22Rv1 (cell line): ENCODE data around the gene EFS.

Source experiments
- CTCF ChIP-seq: fragments of 450-650 bp; IDR thresholded peaks from 2 replicates; pipeline ENCODE4 v1.5.1; 2017; ENCODE audit warnings: mild to moderate bottlenecking
- ZFX ChIP-seq: fragments of 450-650 bp; IDR thresholded peaks from 2 replicates; pipeline ENCODE4 v1.6.1; 2017; ENCODE audit warnings: antibody characterized with exemption, borderline replicate concordance

- TF ChIP-seq CTCF, result no peak
- no peak for TF ChIP-seq ZFX
Measured at GRCh38 chr14:23381871-23382270, 16.9 kb upstream of the EFS start.
